ENCODE results near the gene TPTE. TPM values are rescaled to one million over a fixed set of nuclear protein-coding genes. Genes with fewer than 3 reads are reported as not detected.
A peak's percentile ranks its signal among the peaks of the same experiment; 100 is the strongest.
"Not testable (repeated sequence)": the region's sequence is repeated elsewhere in the genome, so short reads cannot be mapped to it uniquely, and the experiment has no call there.

Gene TPTE
- total RNA-seq (100 to 1,000 TPM in 1 of 2 donors, 10 to 100 TPM in 1; 71.1 to 123 TPM), polyA plus RNA-seq (ENCODE audit: insufficient read depth, low read depth, low replicate concordance) (231 TPM)
- long read RNA-seq, donor 1, partial matches to known transcripts = 0 of 1 reads
- long read RNA-seq, donor 1, other reads (novel, unspliced or antisense) = 0 of 1 reads
- long read RNA-seq, donor 2 = 0 reads

DNA sequence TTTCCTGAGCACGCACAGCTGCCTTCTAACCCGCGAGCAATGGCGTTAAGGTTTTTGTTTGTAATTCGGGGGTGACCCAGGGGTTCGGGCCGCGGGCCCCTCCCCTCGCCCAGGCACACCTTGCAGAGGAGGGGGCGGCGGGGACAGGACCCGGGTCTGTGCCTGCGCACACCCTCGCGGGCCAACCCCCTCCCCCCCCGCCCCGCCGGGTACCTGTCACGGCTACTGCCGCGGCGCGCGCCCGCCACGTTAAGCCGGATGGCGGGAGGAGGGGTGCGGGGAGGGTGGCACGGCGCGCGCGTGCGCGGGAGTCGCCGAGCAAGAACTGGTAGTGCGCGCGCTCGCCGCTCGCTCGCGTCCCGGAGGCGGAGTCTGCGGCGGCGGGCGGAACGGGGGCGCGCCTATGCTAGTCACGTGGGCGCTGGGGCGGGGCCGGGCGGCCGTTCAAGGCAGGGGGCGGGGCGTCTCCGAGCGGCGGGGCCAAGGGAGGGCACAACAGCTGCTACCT is at the start of gene TPTE:
Gene TPTE (plus strand): TSS at position 493 of the 508 bp plus-strand sequence. CDS start 17,141 bp downstream, outside the sequence.
- DNase-seq = peak; percentile 85
- Histone ChIP-seq H3K27me3 (no peaks in the 10 kb centered on the region), H3K36me3 (ENCODE audit: low read depth, missing control alignments) (no peaks in the 10 kb centered on the region), H3K4me3 (peak within 1 kb of the TSS; percentile 49 to 51), H3K9me3 (no peaks in the 10 kb centered on the region), H3K4me1 (no peaks in the 10 kb centered on the region), H3K27ac (peak within 1 kb of the TSS; percentile 2 to 81)
- no peak for TF ChIP-seq POLR2A (IDR thresholded peaks at IDR 0.05)
- 59% methylated on average over 47 to 63 of the region's 66 CpGs for WGBS, 2 donors
- intact Hi-C loops (cut with DNase I; ENCODE audit: low total_unique reads) = no loop called here

DNA sequence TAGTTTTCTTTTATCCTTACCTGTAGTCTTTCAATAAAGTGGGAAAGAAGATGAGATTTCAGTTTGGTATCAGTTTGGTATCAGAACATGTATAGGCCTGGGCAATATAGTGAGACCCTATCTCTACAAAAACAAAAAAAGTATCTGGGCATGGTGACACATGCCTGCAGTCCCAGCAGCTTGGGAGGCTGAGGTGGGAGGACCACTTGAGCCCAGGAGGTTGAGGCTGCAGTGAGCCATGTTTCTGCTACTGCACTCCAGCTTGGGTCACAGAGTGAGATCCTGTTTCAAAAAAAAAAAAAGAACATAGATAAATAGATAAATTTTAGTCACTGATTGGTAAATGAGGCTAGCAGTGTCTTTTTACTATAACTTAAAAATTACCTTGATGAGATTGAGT is 49.4 kb upstream of the TPTE start:
- DNase-seq = not testable (repeated sequence)

DNA sequence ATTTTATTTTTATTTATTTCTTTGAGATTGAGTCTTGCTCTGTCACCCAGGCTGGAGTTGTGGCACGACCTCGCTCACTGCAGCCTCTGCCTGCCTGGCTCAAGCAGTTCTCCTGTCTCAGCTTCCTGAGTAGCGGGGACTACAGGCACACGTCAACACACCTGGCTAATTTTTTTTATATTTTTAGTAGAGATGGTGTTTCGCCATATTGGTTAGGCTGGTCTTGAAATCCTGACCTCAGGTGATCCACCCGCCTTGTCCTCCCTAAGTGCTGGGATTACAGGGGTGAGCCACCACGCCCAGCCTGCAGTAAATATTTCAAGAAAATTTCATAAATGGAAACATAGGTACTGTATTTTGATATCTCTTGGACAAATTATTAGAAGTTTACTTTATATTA is 43.6 kb upstream of the TPTE start:
- WGBS, 2 donors = 51 to 62% methylated on average over 7 of the region's 7 CpGs
- H3K4me3 ChIP-seq; intact Hi-C loops (cut with DNase I; ENCODE audit: low total_unique reads): not testable (repeated sequence)

More for the DNA sequence above, 49.4 kb upstream of the TPTE start:
- H3K4me1 ChIP-seq; intact Hi-C loops (cut with DNase I; ENCODE audit: low total_unique reads); H3K27me3 ChIP-seq; H3K27ac ChIP-seq; H3K9me3 ChIP-seq; H3K4me3 ChIP-seq; H3K36me3 ChIP-seq (ENCODE audit: low read depth, missing control alignments): not testable (repeated sequence)

DNA sequence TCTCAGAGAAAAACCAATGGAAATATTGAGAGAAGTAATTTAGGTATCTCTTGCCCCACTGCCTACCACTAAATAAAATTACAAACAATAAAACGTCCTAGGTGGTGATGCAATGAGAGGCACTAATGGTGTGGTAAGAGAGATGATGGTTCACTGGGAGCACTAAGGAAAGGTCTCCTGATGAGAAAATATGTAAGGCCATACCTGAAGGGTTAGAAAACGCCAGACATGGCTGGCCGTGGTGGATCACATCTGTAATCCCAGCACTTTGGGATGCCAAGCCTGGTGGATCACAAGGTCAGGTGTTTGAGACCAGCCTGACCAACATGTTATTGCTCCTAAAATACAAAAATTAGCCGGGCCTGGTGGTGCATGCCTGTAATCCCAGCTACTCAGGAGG is 41.5 kb upstream of the TPTE start:
- H3K9me3 ChIP-seq; H3K4me3 ChIP-seq; H3K27me3 ChIP-seq; DNase-seq; H3K27ac ChIP-seq; intact Hi-C loops (cut with DNase I; ENCODE audit: low total_unique reads); H3K4me1 ChIP-seq; H3K36me3 ChIP-seq (ENCODE audit: low read depth, missing control alignments): not testable (repeated sequence)
- WGBS, 2 donors = 46 to 54% methylated on average over 4 of the region's 4 CpGs

More for the DNA sequence above, 43.6 kb upstream of the TPTE start:
- H3K9me3 ChIP-seq; H3K27ac ChIP-seq; H3K27me3 ChIP-seq; H3K36me3 ChIP-seq (ENCODE audit: low read depth, missing control alignments); H3K4me1 ChIP-seq; DNase-seq: not testable (repeated sequence)

DNA sequence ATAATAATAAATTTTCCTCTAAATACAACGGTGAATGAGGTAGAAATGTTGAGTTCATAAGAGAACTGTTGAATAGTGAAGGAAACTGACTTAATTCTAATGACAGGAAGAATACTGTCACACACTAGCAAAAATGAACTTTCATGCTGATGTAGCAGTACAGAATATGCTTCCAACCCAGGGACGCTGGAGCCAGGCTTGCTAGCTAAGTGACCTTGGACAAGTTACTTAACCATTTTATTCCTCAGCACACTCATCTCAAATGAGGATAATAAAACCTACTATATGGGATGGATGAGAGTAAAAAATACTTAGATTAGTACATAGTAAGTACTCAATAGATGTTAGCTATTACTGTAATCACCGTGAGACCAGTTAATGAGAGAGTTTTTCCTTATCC is 36.5 kb upstream of the TPTE start:
- DNase-seq; H3K9me3 ChIP-seq; H3K4me1 ChIP-seq; H3K27me3 ChIP-seq; H3K4me3 ChIP-seq; intact Hi-C loops (cut with DNase I; ENCODE audit: low total_unique reads); H3K36me3 ChIP-seq (ENCODE audit: low read depth, missing control alignments); H3K27ac ChIP-seq: not testable (repeated sequence)
- WGBS, 2 donors = 40 to 59% methylated on average over 3 of the region's 3 CpGs

DNA sequence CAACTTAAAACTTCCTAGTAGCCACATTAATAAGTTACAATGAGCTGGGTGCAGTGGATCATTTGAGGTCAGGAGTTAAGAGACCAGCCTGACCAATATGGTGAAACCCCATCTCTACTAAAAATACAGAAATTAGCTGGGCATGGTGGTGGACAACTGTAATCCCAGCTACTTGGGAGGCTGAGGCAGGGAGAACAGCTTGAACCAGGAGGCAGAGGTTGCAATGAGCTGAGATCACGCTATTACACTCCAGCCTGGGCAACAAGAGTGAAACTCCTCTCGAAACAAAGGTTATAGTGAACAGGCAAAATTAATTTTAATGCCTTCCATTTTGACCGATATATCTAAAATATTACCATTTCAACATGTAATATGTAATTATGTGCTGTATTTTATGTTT is 30.9 kb upstream of the TPTE start:
- H3K4me1 ChIP-seq; DNase-seq; H3K4me3 ChIP-seq; H3K9me3 ChIP-seq; H3K27me3 ChIP-seq; H3K36me3 ChIP-seq (ENCODE audit: low read depth, missing control alignments); intact Hi-C loops (cut with DNase I; ENCODE audit: low total_unique reads); H3K27ac ChIP-seq: not testable (repeated sequence)
- WGBS, 2 donors = 58 to 64% methylated on average over 3 of the region's 3 CpGs

DNA sequence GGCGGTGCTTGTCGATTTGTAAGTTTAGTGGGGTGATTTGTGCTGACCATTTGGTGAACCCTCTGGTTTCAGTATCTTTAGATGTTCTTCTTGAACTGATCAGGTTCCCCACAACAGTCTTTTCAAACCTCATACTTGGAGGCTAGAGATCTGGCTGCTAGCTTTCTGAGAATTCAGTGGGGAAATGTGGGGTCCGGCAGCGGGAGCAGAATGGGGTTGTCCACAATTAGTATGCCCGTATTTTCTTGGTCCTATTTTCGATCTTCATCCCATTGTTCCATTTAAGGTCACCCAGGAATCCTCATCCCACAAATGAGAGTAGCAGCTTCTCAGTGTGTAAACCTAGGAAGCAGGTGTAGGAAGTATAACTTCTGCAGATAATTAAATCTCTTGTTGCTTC is 10.3 kb upstream of the TPTE start:
- Histone ChIP-seq H3K9me3 (no peaks in the 10 kb centered on the region), H3K4me1 (no peaks in the 10 kb centered on the region), H3K27ac (no peak overlapping the region), H3K4me3 (no peak overlapping the region), H3K27me3 (no peaks in the 10 kb centered on the region), H3K36me3 (ENCODE audit: low read depth, missing control alignments) (no peaks in the 10 kb centered on the region)
- DNase-seq = no peak
- intact Hi-C loops (cut with DNase I; ENCODE audit: low total_unique reads) = no loop called here
- TF ChIP-seq, protein P1, sequence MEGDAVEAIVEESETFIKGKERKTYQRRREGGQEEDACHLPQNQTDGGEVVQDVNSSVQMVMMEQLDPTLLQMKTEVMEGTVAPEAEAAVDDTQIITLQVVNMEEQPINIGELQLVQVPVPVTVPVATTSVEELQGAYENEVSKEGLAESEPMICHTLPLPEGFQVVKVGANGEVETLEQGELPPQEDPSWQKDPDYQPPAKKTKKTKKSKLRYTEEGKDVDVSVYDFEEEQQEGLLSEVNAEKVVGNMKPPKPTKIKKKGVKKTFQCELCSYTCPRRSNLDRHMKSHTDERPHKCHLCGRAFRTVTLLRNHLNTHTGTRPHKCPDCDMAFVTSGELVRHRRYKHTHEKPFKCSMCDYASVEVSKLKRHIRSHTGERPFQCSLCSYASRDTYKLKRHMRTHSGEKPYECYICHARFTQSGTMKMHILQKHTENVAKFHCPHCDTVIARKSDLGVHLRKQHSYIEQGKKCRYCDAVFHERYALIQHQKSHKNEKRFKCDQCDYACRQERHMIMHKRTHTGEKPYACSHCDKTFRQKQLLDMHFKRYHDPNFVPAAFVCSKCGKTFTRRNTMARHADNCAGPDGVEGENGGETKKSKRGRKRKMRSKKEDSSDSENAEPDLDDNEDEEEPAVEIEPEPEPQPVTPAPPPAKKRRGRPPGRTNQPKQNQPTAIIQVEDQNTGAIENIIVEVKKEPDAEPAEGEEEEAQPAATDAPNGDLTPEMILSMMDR (IDR thresholded peaks at IDR 0.05) = no peak
- TF ChIP-seq POLR2A (IDR thresholded peaks at IDR 0.05) = no peak
- WGBS, 2 donors = 63 to 67% methylated on average over 6 of the region's 6 CpGs

DNA sequence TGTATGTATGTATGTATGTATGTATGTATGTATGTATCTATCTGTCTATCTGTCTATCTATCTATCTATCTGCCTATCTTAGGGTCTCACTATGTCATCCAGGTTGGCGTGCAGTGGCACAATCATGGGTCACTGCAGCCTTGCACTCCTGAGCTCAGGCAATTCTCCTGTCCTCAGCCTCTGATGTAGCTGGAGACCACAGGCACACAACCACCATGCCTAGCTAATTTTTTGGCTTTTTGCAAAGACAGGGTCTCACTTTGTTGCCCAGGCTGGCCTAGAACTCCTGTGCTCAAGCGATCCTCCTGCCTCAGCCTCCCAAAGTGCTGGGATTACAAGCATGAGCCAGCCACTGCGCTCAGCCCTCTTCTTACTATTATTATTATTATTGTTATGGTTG is 4.5 kb upstream of the TPTE start:
- H3K4me1 ChIP-seq; DNase-seq; intact Hi-C loops (cut with DNase I; ENCODE audit: low total_unique reads); H3K27me3 ChIP-seq; H3K9me3 ChIP-seq; H3K27ac ChIP-seq; H3K36me3 ChIP-seq (ENCODE audit: low read depth, missing control alignments); H3K4me3 ChIP-seq: not testable (repeated sequence)
- WGBS, 2 donors = 81 to 86% methylated on average over 3 of the region's 3 CpGs

DNA sequence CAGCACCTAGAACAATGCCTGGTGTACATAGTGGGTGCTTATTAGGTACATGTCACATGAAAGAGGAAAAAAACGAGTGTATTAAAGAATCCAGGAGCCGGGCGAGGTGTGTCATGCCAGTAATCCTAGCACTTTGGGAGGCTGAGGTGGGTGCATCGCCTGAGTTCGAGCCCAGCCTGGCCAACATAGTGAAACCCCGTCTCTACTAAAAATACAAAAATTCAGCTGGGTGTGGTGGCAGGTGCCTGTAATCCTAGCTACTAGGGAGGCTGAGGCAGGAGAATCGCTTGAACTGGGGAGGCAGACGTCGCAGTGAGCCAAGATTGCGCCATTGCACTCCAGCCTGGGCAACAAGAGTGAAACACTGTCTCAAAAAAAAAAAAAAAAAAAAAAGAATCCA is 3.5 kb upstream of the TPTE start:
- intact Hi-C loops (cut with DNase I; ENCODE audit: low total_unique reads); H3K27me3 ChIP-seq; H3K4me3 ChIP-seq; DNase-seq; H3K9me3 ChIP-seq; H3K36me3 ChIP-seq (ENCODE audit: low read depth, missing control alignments); H3K27ac ChIP-seq; H3K4me1 ChIP-seq: not testable (repeated sequence)
- 73 to 74% methylated on average over 10 of the region's 10 CpGs for WGBS, 2 donors

DNA sequence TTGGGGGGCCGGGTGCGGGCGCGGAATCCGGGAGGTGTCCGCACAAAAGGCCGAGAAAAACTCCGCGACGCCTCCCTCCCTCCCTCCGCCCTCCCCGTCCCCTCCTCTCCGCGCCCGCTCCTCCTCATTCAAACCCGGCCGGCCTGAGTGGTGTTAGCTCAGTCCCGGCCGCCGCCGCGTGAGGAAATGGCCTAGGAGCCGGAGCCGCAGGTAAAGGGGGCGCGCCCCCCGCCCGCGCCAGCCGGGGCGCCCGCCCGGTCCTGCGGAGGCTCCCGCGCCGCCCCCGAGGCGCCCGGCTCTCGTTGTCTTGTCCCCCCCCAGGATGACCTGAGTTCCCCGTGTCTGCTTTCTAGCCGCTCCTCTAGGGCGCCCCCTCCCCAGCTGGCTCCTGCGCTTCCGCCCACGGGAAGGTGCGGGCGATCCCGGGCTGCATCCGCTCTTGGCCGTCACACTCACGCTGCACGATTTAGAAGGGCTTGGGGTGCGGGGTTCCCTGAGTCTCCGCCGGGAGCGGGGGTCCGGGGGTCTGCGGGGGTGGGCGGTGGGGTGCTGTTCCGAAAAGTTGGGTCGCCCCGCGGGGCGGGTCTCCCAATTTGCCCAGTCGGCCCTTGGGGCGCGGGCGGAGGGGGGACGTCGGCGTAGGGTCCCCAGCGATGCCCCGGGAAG is 585 bp downstream of the TPTE start:
- not testable (repeated sequence) for DNase-seq

More for the DNA sequence above, 585 bp downstream of the TPTE start:
- intact Hi-C loops (cut with DNase I; ENCODE audit: low total_unique reads); H3K27me3 ChIP-seq; H3K36me3 ChIP-seq (ENCODE audit: low read depth, missing control alignments); H3K9me3 ChIP-seq; H3K4me1 ChIP-seq: not testable (repeated sequence)
- 25 to 41% methylated on average over 20 to 56 of the region's 75 CpGs for WGBS, 2 donors
- peak overlapping the region in 1 of 2 donors; percentile 70 for H3K27ac ChIP-seq
- H3K4me3 ChIP-seq = peak overlapping the region; percentile 37 to 51

Measured in testis (tissue), 5 donors.